K562 (cell line): ENCODE measurements around the gene TUBB2A. TPM values are rescaled to one million over a fixed set of nuclear protein-coding genes. Genes with fewer than 3 reads are reported as not detected.
"Not testable (repeated sequence)": the region's sequence is repeated elsewhere in the genome, so short reads cannot be mapped to it uniquely, and the experiment has no call there.

Experiments used
- ATAC-seq: fragments of 200-7000 bp; cut with Tn5 transposase; 3 replicates; pipeline ENCODE4 v1.9.1; 2020; ENCODE audit warnings: moderate library complexity
- BruUV-seq: library from RNA; stranded (reverse); fragments of 400-500 nt; replicated peaks from 2 replicates; lab custom pipeline; 2021; lab: Mats Ljungman, UMichigan
- CTCF ChIA-PET: fragments of 300-600 bp; formaldehyde crosslinking; extraction: SDS; loops from one replicate; lab custom pipeline; 2021; ENCODE audit warnings: low intra/inter-chr PET ratio; lab: Yijun Ruan, JAX
- POLR2A ChIA-PET: fragments of 300-600, 350-650 bp; sonication (Branson Sonifier 250); formaldehyde crosslinking; extraction: SDS; loops from one replicate; lab custom pipeline; 2021; ENCODE audit warnings: antibody characterized with exemption, inconsistent platforms; lab: Yijun Ruan, JAX
- DNase-seq, 4 experiments: peaks; one replicate each; pipeline versions ENCODE4 v3.0.0 to v3.0.0-alpha.2; 2011 to 2018; ENCODE audit warnings: low spot score in 3 of 4, mixed read lengths in 3 of 4; ENCODE audit errors: extremely low read depth in 1 of 4
- FAIRE-seq: peaks from 2 replicates; lab custom pipeline; 2011; peaks lifted over from hg19 to GRCh38; lab: Jason Lieb, UNC
- H2AFZ ChIP-seq: 2 replicates; pipeline ENCODE4 v1.6.0; 2011; ENCODE audit warnings: low read depth, low read length, control low read depth, inconsistent platforms
- H3K27ac ChIP-seq: fragments of 200-600 bp; 3 replicates; pipeline ENCODE4 v1.8.0; 2011; ENCODE audit warnings: low read depth, mild to moderate bottlenecking, control low read depth, inconsistent platforms, low read length, moderate library complexity, mixed read lengths; ENCODE audit errors: extremely low read depth
- H3K27me3 ChIP-seq, 2 experiments: fragments of 300-600 bp in 1 of 2; 2 replicates in 1 of 2; 3 replicates in 1 of 2; pipeline versions ENCODE4 v1.6.0 to v1.8.0; 2011; ENCODE audit warnings: inconsistent platforms in 2 of 2, low read length in 2 of 2, mild to moderate bottlenecking in 1 of 2, mixed read lengths in 1 of 2, moderate library complexity in 1 of 2; ENCODE audit not compliant: control insufficient read depth in 2 of 2, insufficient read depth in 2 of 2
- H3K36me3 ChIP-seq: fragments of 300-600 bp; 3 replicates; pipeline ENCODE4 v1.8.0; 2011; ENCODE audit warnings: mild to moderate bottlenecking, low read length, inconsistent platforms; ENCODE audit not compliant: control insufficient read depth, insufficient read depth
- H3K4me1 ChIP-seq, 2 experiments: fragments of 200-600 bp in 1 of 2; replicated peaks in 1 of 2; 2 replicates in 1 of 2; 3 replicates in 1 of 2; pipeline versions ENCODE4 v1.5.1 to v1.8.0; 2011; ENCODE audit warnings: inconsistent platforms in 2 of 2, low read length in 2 of 2, mild to moderate bottlenecking in 1 of 2, mixed read lengths in 1 of 2, moderate library complexity in 1 of 2; ENCODE audit not compliant: control insufficient read depth in 2 of 2, insufficient read depth in 2 of 2
- H3K4me2 ChIP-seq: 2 replicates; pipeline ENCODE4 v1.6.1; 2011; ENCODE audit warnings: low read length, control low read depth, inconsistent platforms, mixed read lengths; ENCODE audit not compliant: insufficient read depth
- H3K4me3 ChIP-seq: fragments of 200-600 bp; sonication (generic), shearing (Covaris generic); 2 replicates; pipeline ENCODE4 v1.5.1; 2016; ENCODE audit warnings: control low read depth, inconsistent platforms
- H3K79me2 ChIP-seq: fragments of 200-600 bp; 3 replicates; pipeline ENCODE4 v1.8.0; 2011; ENCODE audit warnings: low read length, inconsistent platforms; ENCODE audit not compliant: control insufficient read depth, insufficient read depth
- H3K9ac ChIP-seq, 2 experiments: 2 replicates each; pipeline versions ENCODE4 v1.6.0 to v1.6.1; 2011; ENCODE audit warnings: low read depth in 2 of 2, low read length in 2 of 2, control low read depth in 1 of 2, inconsistent platforms in 1 of 2, mild to moderate bottlenecking in 1 of 2, mixed read lengths in 1 of 2; ENCODE audit not compliant: insufficient read depth in 1 of 2
- H3K9me1 ChIP-seq: one replicate; pipeline ENCODE4 v1.6.0; 2011; ENCODE audit warnings: inconsistent platforms, mild to moderate bottlenecking, low read length, moderate library complexity; ENCODE audit not compliant: control insufficient read depth, insufficient read depth
- H3K9me3 ChIP-seq: replicated peaks from 2 replicates; pipeline ENCODE4 v1.5.1; 2011; ENCODE audit warnings: low read depth, low read length, inconsistent platforms; ENCODE audit not compliant: control insufficient read depth, insufficient read depth
- H4K20me1 ChIP-seq: replicated peaks from 2 replicates; pipeline ENCODE4 v1.6.1; 2011; ENCODE audit warnings: low read length, inconsistent platforms, mixed read lengths; ENCODE audit not compliant: control insufficient read depth, insufficient read depth
- CEBPB ChIP-seq: fragments of 450-650 bp; IDR thresholded peaks from 2 replicates; pipeline ENCODE4 v1.6.1; 2016; ENCODE audit warnings: missing genetic modification characterization, missing compliant biosample characterization
- NFIC ChIP-seq: fragments of 450-650 bp; IDR thresholded peaks from 2 replicates; pipeline ENCODE4 v1.6.1; 2017; ENCODE audit warnings: mild to moderate bottlenecking, inconsistent platforms
- SAFB2 ChIP-seq: fragments of 200-400 bp; formaldehyde crosslinking; IDR thresholded peaks from 2 replicates; pipeline ENCODE4 v1.6.1; 2018; ENCODE audit warnings: borderline replicate concordance, low read length, low read depth, moderate library complexity; ENCODE audit not compliant: severe bottlenecking
- TCF3 ChIP-seq: sonication (generic); formaldehyde crosslinking; IDR thresholded peaks from 2 replicates; pipeline ENCODE4 v1.4.0; 2020; ENCODE audit warnings: mild to moderate bottlenecking, missing genetic modification reagents
- WGBS: fragments of 100-300 bp; shearing (Covaris generic); methylation state at CpG from one replicate; pipeline ENCODE4 v1.1.6; 2016; ENCODE audit warnings: low coverage, mixed read lengths; ENCODE audit not compliant: insufficient coverage; ENCODE audit errors: missing lambda C conversion rate; 5-methylcytosine and 5-hydroxymethylcytosine counted together
- in situ Hi-C: fragments of 300-500 bp; cut with MboI; formaldehyde crosslinking; loops from 4 replicates; pipeline ENCODE4 v1.15.0; 2018; ENCODE audit warnings: inconsistent platforms, mixed read lengths
- intact Hi-C: fragments of 100-400 bp; cut with micrococcal nuclease; formaldehyde crosslinking; loops from 2 replicates; pipeline ENCODE4 v1.14.2; 2022
- polyA plus RNA-seq, 8 experiments: library from polyadenylated mRNA; depleted of rRNA in 4 of 8; stranded (reverse) in 5 of 8; unstranded in 3 of 8; fragments of >200 nt; fragmentation: Nextera tagmentation in 2 of 8; fragmentation: Illumina TruSeq in 1 of 8; extraction: Ambion mirVana in 2 of 8; extraction: Trizol in 1 of 8; gene quantifications; 2 replicates each; pipeline versions ENCODE4 v1.2.1 to v1.2.3, GENCODE V29; 2011 to 2014; ENCODE audit warnings: inconsistent platforms in 1 of 8, missing spikeins in 1 of 8
- total RNA-seq, 7 experiments: library from RNA; depleted of rRNA in 6 of 7; stranded (reverse); fragments of >200 nt in 6 of 7; fragmentation: Illumina TruSeq in 2 of 7; extraction: Trizol in 2 of 7; gene quantifications; 2 replicates each; pipeline versions ENCODE4 v1.2.1 to v1.2.3, GENCODE V29; 2011 to 2021; ENCODE audit warnings: low replicate concordance in 1 of 7

Gene TUBB2A
- total and polyA plus RNA-seq, 9 of the 15 experiments (the other 6 are each of a cell fraction or from before 2014, with no cell fraction given), result 3.6 to 92.1 (median 45.6) TPM

DNA sequence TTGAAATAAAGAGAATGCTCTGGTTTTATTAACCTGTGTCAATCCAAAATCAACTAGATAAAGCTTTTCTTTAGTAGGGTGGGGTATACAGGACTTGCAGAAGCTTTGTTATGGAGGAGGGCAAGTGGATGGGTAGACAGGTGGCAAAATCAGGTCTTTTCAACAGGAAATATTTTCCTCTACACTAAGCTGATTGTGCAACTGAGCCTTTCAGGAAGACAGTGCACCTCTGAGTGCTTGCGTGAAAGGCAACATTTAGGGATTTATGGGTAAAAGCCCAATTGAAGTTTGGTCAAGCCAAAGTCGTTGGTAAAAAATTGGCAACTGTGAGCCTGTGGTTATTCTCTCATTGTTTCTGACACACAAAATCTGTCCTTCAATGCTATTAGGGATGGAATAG lies 23.8 kb upstream of the TUBB2A start:
- TF ChIP-seq SAFB2 (no peak), TCF3 (no peak), CEBPB (tag) (peak; percentile 64; the same call in 1 of the 2 replicates)
- no peaks in the 10 kb centered on the region for H4K20me1 ChIP-seq
- H3K9me3 ChIP-seq, result no peaks in the 10 kb centered on the region
- H3K9me1 ChIP-seq, result no peaks in the 10 kb centered on the region
- H2AFZ ChIP-seq, result no peak overlapping the region
- intact Hi-C loops (no loop called here), in situ Hi-C loops (no loop called here)
- H3K27me3 ChIP-seq, result peaks cover 0 to 4% of the 10 kb centered on the region in 2 experiments; a peak in 1 of 5 replicates
- DNase-seq (no peak), FAIRE-seq (no peak), ATAC-seq (no peak)
- 34% methylated on average over 2 of the region's 2 CpGs for WGBS
- BruUV-seq, result no TSS peak
- H3K4me1 ChIP-seq, result peaks cover 9 to 17% of the 10 kb centered on the region in 2 experiments
- H3K27ac ChIP-seq, result no peak overlapping the region
- H3K79me2 ChIP-seq, result no peaks in the 10 kb centered on the region; the same call in 2 of the 3 replicates
- ChIA-PET POLR2A (interaction anchor here (1.2 to 1.3 kb wide), 2 partner anchors 8 to 25 kb away, joined by 3 to 4 read pairs; no protein-coding TSS in a partner anchor), CTCF (no interaction called here)
- no peak overlapping the region for H3K4me3 ChIP-seq
- no peaks in the 10 kb centered on the region for H3K36me3 ChIP-seq
- H3K4me2 ChIP-seq, result no peak overlapping the region
- no peak overlapping the region for H3K9ac ChIP-seq

DNA sequence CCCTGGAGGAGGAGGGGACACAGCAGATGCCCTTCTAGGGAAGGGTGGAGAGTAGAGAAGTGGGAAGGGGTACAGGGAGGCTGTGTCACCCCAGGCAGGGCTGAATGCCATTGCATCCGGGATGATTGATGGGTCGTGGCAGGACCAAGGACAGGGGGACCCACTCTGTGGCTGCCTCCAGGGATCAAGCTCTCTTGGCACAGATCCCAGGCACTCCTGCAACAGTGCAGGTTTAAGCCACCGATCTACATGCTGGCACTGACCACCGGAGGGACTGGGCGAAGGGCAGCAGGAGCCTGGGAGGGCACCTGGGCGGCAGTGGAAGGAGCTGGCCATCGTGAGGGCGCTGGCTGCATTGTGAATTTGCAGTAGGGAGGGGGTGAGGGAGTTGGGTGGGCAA lies 22.6 kb upstream of the TUBB2A start:
- H3K9ac ChIP-seq, ATAC-seq, H3K9me3 ChIP-seq, H3K27me3 ChIP-seq, H2AFZ ChIP-seq, H3K4me3 ChIP-seq, in situ Hi-C loops: not testable (repeated sequence)
- intact Hi-C loops, result loop anchor here (1.0 kb wide), 1 partner anchor 24 kb away; no protein-coding TSS in a partner anchor
- 23% methylated on average over 4 of the region's 8 CpGs for WGBS
- 0 out of 2 replicates have a peak, but pooled peaks have one; percentile 26 for TF ChIP-seq NFIC
- TF ChIP-seq, all 486 proteins: peak for 1; not testable (repeated sequence) for 485
- H4K20me1 ChIP-seq, FAIRE-seq, CTCF ChIA-PET, DNase-seq, H3K79me2 ChIP-seq, H3K36me3 ChIP-seq, H3K4me2 ChIP-seq, H3K27ac ChIP-seq, BruUV-seq, H3K9me1 ChIP-seq: not testable (repeated sequence)
- peaks cover 20 to 23% of the 10 kb centered on the region in 2 experiments for H3K4me1 ChIP-seq
- POLR2A ChIA-PET, result interaction anchor here (1.2 kb wide), 1 partner anchor 24 kb away, joined by 4 read pairs; no protein-coding TSS in a partner anchor

DNA sequence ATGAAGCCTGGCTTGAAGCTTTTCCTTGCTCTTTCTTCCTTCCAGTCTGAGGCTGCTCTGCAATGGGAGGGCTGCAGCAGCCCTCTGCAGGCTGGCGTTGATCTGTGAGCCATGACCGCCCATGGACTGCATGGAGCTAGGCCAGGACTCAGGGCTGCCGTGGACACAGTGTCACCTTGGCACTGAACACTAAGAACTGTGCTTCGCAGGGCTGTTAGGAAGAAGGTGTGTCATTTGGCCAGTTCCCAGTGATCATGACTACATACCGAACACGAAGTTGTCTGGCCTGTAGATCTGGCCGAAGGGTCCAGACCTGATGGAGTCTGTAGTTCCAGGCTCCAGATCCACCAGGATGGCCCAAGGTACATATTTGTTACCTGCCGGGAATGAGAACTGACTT lies 21.3 kb upstream of the TUBB2A start:
- POLR2A ChIA-PET, result interaction anchor here (0.6 to 1.0 kb wide), 2 partner anchors 9 to 13 kb away, joined by 3 to 4 read pairs; no protein-coding TSS in a partner anchor
- H3K27ac ChIP-seq, H2AFZ ChIP-seq, DNase-seq, H3K36me3 ChIP-seq, H3K9ac ChIP-seq, in situ Hi-C loops, H3K9me3 ChIP-seq, H4K20me1 ChIP-seq, intact Hi-C loops, H3K9me1 ChIP-seq, FAIRE-seq, H3K27me3 ChIP-seq, CTCF ChIA-PET, H3K4me2 ChIP-seq, H3K79me2 ChIP-seq, ATAC-seq, H3K4me3 ChIP-seq, BruUV-seq: not testable (repeated sequence)
- 73% methylated on average over 7 of the region's 8 CpGs for WGBS
- peaks cover 27% of the 10 kb centered on the region in 2 experiments for H3K4me1 ChIP-seq
